DND-41 (cell line): Measurements from ENCODE around the gene FAN1.

Experiments used
- ATAC-seq: fragments of 200-7000 bp; cut with Tn5 transposase; 3 replicates; pipeline ENCODE4 v1.9.1; 2021; ENCODE audit warnings: low read depth; ENCODE audit not compliant: insufficient read depth
- DNase-seq: peaks from one replicate; pipeline ENCODE4 v3.0.0-alpha.2; 2020
- H2AFZ ChIP-seq: 2 replicates; pipeline ENCODE4 v1.6.0; 2012; ENCODE audit warnings: low read depth, low read length
- H3K27ac ChIP-seq: 2 replicates; pipeline ENCODE4 v1.5.1; 2012; ENCODE audit warnings: low read length, inconsistent platforms
- H3K27me3 ChIP-seq: fragments of 200-600 bp; sonication (generic); 2 replicates; pipeline ENCODE4 v1.6.0; 2012; ENCODE audit warnings: low read length, mild to moderate bottlenecking, inconsistent platforms; ENCODE audit not compliant: insufficient read depth, poor library complexity
- H3K36me3 ChIP-seq: 2 replicates; pipeline ENCODE4 v1.5.1; 2012; ENCODE audit warnings: low read length, inconsistent platforms; ENCODE audit not compliant: insufficient read depth
- H3K4me1 ChIP-seq: 2 replicates; pipeline ENCODE4 v1.5.1; 2012; ENCODE audit warnings: mild to moderate bottlenecking, low read length; ENCODE audit not compliant: insufficient read depth
- H3K4me2 ChIP-seq: 2 replicates; pipeline ENCODE4 v1.6.0; 2012; ENCODE audit warnings: mild to moderate bottlenecking, moderate library complexity, low read length, inconsistent platforms; ENCODE audit not compliant: insufficient read depth
- H3K4me3 ChIP-seq, 2 experiments: fragments of 200-600 bp in 1 of 2; shearing (Covaris generic) in 1 of 2; 2 replicates each; pipeline ENCODE4 v1.5.1; 2012 to 2016; ENCODE audit warnings: inconsistent platforms in 2 of 2, low read length in 2 of 2, mild to moderate bottlenecking in 2 of 2, low read depth in 1 of 2, moderate library complexity in 1 of 2
- H3K79me2 ChIP-seq: 2 replicates; pipeline ENCODE4 v1.6.0; 2012; ENCODE audit warnings: low read length, inconsistent platforms; ENCODE audit not compliant: insufficient read depth
- H3K9ac ChIP-seq: 2 replicates; pipeline ENCODE4 v1.6.0; 2012; ENCODE audit warnings: low read depth, mild to moderate bottlenecking, inconsistent platforms, low read length, moderate library complexity
- H3K9me3 ChIP-seq: 2 replicates; pipeline ENCODE4 v1.5.1; 2012; ENCODE audit warnings: low read length, moderate library complexity, mild to moderate bottlenecking, inconsistent platforms; ENCODE audit not compliant: insufficient read depth, severe bottlenecking
- H4K20me1 ChIP-seq: 2 replicates; pipeline ENCODE4 v1.6.0; 2012; ENCODE audit warnings: low read length; ENCODE audit not compliant: insufficient read depth
- EZH2 ChIP-seq: IDR thresholded peaks from 3 replicates; pipeline ENCODE4 v1.6.1; 2012; ENCODE audit warnings: borderline replicate concordance, low read depth, mild to moderate bottlenecking, moderate library complexity, low read length, inconsistent platforms; ENCODE audit not compliant: severe bottlenecking
- TF ChIP-seq, protein P1 (sequence below): IDR thresholded peaks from 2 replicates; pipeline ENCODE4 v1.5.1; 2012; ENCODE audit warnings: borderline replicate concordance, low read length, moderate library complexity, mild to moderate bottlenecking; ENCODE audit not compliant: poor library complexity, severe bottlenecking; ENCODE audit errors: extremely low read depth

Gene FAN1

DNA sequence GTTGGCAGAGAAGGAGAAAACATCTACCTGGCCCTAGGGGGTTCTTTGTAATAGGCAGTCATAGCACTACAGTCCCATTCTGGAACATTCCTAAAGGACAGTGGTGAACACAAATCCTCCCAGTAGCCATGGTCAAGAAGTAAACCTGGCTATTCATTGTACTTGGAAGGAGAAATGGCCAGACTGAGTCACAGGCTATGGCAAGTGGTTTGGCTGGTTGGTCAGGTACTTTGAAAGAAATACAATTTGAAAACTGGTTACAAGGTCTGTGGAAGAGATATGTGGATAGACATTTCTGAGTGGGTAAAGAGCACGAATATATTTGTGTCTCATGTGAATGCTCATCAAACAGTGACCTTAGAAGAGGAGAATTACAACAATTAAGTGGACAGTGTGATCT, 33.0 kb upstream of the FAN1 start:
- no peak overlapping the region for H2AFZ ChIP-seq
- H3K4me2 ChIP-seq: no peak overlapping the region
- TF ChIP-seq, protein P1, sequence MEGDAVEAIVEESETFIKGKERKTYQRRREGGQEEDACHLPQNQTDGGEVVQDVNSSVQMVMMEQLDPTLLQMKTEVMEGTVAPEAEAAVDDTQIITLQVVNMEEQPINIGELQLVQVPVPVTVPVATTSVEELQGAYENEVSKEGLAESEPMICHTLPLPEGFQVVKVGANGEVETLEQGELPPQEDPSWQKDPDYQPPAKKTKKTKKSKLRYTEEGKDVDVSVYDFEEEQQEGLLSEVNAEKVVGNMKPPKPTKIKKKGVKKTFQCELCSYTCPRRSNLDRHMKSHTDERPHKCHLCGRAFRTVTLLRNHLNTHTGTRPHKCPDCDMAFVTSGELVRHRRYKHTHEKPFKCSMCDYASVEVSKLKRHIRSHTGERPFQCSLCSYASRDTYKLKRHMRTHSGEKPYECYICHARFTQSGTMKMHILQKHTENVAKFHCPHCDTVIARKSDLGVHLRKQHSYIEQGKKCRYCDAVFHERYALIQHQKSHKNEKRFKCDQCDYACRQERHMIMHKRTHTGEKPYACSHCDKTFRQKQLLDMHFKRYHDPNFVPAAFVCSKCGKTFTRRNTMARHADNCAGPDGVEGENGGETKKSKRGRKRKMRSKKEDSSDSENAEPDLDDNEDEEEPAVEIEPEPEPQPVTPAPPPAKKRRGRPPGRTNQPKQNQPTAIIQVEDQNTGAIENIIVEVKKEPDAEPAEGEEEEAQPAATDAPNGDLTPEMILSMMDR: no peak
- no peak for TF ChIP-seq EZH2
- peaks cover 24% of the 10 kb centered on the region; the same call in 1 of the 2 replicates for H3K36me3 ChIP-seq
- no peaks in the 10 kb centered on the region for H3K4me1 ChIP-seq
- ATAC-seq (no peak), DNase-seq (no peak)
- no peak overlapping the region for H3K4me3 ChIP-seq
- no peaks in the 10 kb centered on the region for H3K9me3 ChIP-seq
- no peak overlapping the region for H3K9ac ChIP-seq
- peaks cover 17% of the 10 kb centered on the region; the same call in 1 of the 2 replicates for H4K20me1 ChIP-seq
- H3K27me3 ChIP-seq: no peaks in the 10 kb centered on the region
- H3K27ac ChIP-seq: no peak overlapping the region
- peaks cover 33% of the 10 kb centered on the region for H3K79me2 ChIP-seq

DNA sequence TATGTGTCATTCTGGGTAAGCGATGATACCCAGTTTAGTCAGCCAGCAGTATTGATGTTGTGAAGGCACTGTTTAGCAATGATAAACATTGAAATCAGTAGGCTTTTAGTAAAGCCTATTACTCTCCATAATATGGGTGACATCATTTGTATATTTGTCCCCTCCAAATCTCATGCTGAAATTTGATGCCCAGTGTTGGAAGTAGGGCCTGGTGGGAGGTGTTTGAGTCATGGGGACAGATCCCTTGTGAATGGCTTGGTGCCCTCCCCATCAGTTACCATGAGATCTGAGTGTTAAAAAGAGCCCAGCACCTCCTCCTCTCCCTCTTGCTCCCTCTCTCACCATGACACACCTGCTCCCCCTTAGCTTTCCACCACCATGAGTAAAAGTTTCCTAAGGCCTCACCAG, 31.4 kb upstream of the FAN1 start:
- Histone ChIP-seq H3K4me2 (no peak overlapping the region), H3K27me3 (no peaks in the 10 kb centered on the region), H3K9me3 (no peaks in the 10 kb centered on the region), H4K20me1 (peaks cover 12% of the 10 kb centered on the region; the same call in 1 of the 2 replicates), H3K79me2 (peaks cover 30% of the 10 kb centered on the region; the same call in 1 of the 2 replicates), H3K4me3 (no peak overlapping the region), H3K27ac (no peak overlapping the region), H3K36me3 (peaks cover 15% of the 10 kb centered on the region; the same call in 1 of the 2 replicates), H2AFZ (no peak overlapping the region), H3K4me1 (no peaks in the 10 kb centered on the region), H3K9ac (no peak overlapping the region)
- DNase-seq (no peak), ATAC-seq (no peak)
- TF ChIP-seq, protein P1: no peak
- no peak for TF ChIP-seq EZH2

DNA sequence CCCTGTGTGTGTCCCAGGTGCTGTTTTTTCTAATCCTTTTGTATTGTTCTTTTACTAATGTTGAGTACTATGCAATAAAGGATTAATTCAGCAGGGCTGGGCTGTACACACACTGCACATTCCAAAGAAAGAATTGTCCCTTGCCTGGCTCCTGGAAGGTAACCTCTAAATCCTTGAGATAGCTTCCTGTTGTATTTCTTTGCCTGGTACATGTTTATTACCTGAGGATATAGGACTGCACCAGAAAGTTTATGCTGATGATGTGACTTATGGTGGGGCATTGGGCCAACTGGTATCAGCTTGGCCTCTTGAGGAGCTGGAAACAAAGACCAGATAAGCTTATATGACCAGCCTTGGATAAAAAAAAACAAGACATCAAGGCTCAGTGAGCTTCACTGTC, 26.6 kb upstream of the FAN1 start:
- H3K27me3 ChIP-seq: no peaks in the 10 kb centered on the region
- no peak overlapping the region for H3K4me2 ChIP-seq
- TF ChIP-seq EZH2: no peak
- TF ChIP-seq, protein P1: no peak
- H3K79me2 ChIP-seq: peaks cover 42% of the 10 kb centered on the region; the same call in 1 of the 2 replicates
- H3K4me1 ChIP-seq: no peaks in the 10 kb centered on the region
- H3K9me3 ChIP-seq: no peaks in the 10 kb centered on the region
- H2AFZ ChIP-seq: no peak overlapping the region
- ATAC-seq (no peak), DNase-seq (no peak)
- H3K9ac ChIP-seq: no peak overlapping the region
- H3K27ac ChIP-seq: no peak overlapping the region
- H3K36me3 ChIP-seq: peaks cover 17% of the 10 kb centered on the region
- H3K4me3 ChIP-seq: no peak overlapping the region
- H4K20me1 ChIP-seq: peaks cover 8% of the 10 kb centered on the region; the same call in 1 of the 2 replicates
